ENCODE results near the gene NGDN. TPM values are rescaled to one million over a fixed set of nuclear protein-coding genes. Genes with fewer than 3 reads are reported as not detected.

NGDN gene
- 67.2 and 67.4 TPM in 2 replicates for polyA plus RNA-seq (2013)

GRCh38 chr14:23469127-23469905 lies at the start of gene NGDN:
TSS of gene NGDN (plus strand) at chr14:23469703. CDS start at chr14:23469716, 13 bp downstream.
- Histone ChIP-seq H4K91ac (ENCODE audit: low read depth, low read length) (peak within 1 kb of the TSS; percentile 74), H2AFZ (ENCODE audit: insufficient read depth, low read length, poor library complexity) (peak within 1 kb of the TSS; percentile 77)

GRCh38 chr14:23421594-23421993 lies 47.9 kb upstream of the NGDN start:
- Histone ChIP-seq H3K27me3 (ENCODE audit: insufficient read depth, low read length) (no peaks in the 10 kb centered on the region), H3K4me1 (ENCODE audit: control insufficient read depth in 1 of 2, insufficient read depth in 2 of 2, low read length in 2 of 2) (no peaks in the 10 kb centered on the region), H3K9me3 (ENCODE audit: insufficient read depth, low read depth, low read length) (peaks cover 2% of the 10 kb centered on the region), H3K14ac (ENCODE audit: low read length) (no peak overlapping the region), H3K36me3 (ENCODE audit: control insufficient read depth in 1 of 2, insufficient read depth in 2 of 2, low read length in 2 of 2) (no peaks in the 10 kb centered on the region), H3K4ac (ENCODE audit: low read depth, low read length) (no peak overlapping the region), H3K4me2 (ENCODE audit: low read length) (no peak overlapping the region), H3K18ac (ENCODE audit: low read length) (no peak overlapping the region), H3K79me1 (ENCODE audit: low read length) (no peaks in the 10 kb centered on the region), H2BK5ac (ENCODE audit: low read depth, low read length, poor library complexity) (no peak overlapping the region), H4K91ac (ENCODE audit: low read depth, low read length) (no peak overlapping the region), H3K9ac (ENCODE audit: low read length) (no peak overlapping the region), H4K12ac (ENCODE audit: low read depth, low read length) (no peak overlapping the region), H3K23ac (ENCODE audit: low read length) (no peak overlapping the region), H3K4me3 (ENCODE audit: low read depth, low read length) (no peak overlapping the region), H3K27ac (ENCODE audit: low read depth, low read length) (no peak overlapping the region), H3K79me2 (ENCODE audit: control insufficient read depth, insufficient read depth, low read length, poor library complexity) (no peaks in the 10 kb centered on the region), H4K8ac (ENCODE audit: low read depth, low read length) (no peak overlapping the region), H2BK12ac (ENCODE audit: low read length) (no peak overlapping the region), H2AFZ (ENCODE audit: insufficient read depth, low read length, poor library complexity) (no peak overlapping the region), H2BK120ac (ENCODE audit: insufficient read depth, low read length, poor library complexity) (no peak overlapping the region), H2AK5ac (ENCODE audit: low read length) (no peak overlapping the region)
- DNase-seq: no peak

More at GRCh38 chr14:23469127-23469905, at the start of gene NGDN:
- Histone ChIP-seq H3K23ac (ENCODE audit: low read length) (no peak within 1 kb of the TSS), H3K27me3 (ENCODE audit: insufficient read depth, low read length) (no peaks in the 10 kb centered on the region), H3K79me2 (ENCODE audit: control insufficient read depth, insufficient read depth, low read length, poor library complexity) (peaks cover 2% of the 10 kb centered on the region), H3K27ac (ENCODE audit: low read depth, low read length) (peak within 1 kb of the TSS; percentile 54), H2BK12ac (ENCODE audit: low read length) (no peak within 1 kb of the TSS), H3K4me2 (ENCODE audit: low read length) (peak within 1 kb of the TSS; percentile 87), H3K9ac (ENCODE audit: low read length) (peak within 1 kb of the TSS; percentile 99), H3K4me1 (ENCODE audit: control insufficient read depth in 1 of 2, insufficient read depth in 2 of 2, low read length in 2 of 2) (peaks cover 0 to 3% of the 10 kb centered on the region in 2 experiments), H2BK5ac (ENCODE audit: low read depth, low read length, poor library complexity) (no peak within 1 kb of the TSS), H4K12ac (ENCODE audit: low read depth, low read length) (peak within 1 kb of the TSS; percentile 95), H3K18ac (ENCODE audit: low read length) (peak within 1 kb of the TSS; percentile 93), H3K36me3 (ENCODE audit: control insufficient read depth in 1 of 2, insufficient read depth in 2 of 2, low read length in 2 of 2) (peaks cover 10 to 21% of the 10 kb centered on the region in 2 experiments), H3K4me3 (ENCODE audit: low read depth, low read length) (peak within 1 kb of the TSS; percentile 97), H4K8ac (ENCODE audit: low read depth, low read length) (peak within 1 kb of the TSS; percentile 99), H3K79me1 (ENCODE audit: low read length) (peaks cover 3% of the 10 kb centered on the region), H2BK120ac (ENCODE audit: insufficient read depth, low read length, poor library complexity) (peak within 1 kb of the TSS; percentile 8), H3K9me3 (ENCODE audit: insufficient read depth, low read depth, low read length) (no peaks in the 10 kb centered on the region), H2AK5ac (ENCODE audit: low read length) (no peak within 1 kb of the TSS), H3K14ac (ENCODE audit: low read length) (peak within 1 kb of the TSS; percentile 78), H3K4ac (ENCODE audit: low read depth, low read length) (peak within 1 kb of the TSS; percentile 66)
- no CpG with 5 or more reads among the region's 41 CpGs for WGBS (ENCODE audit: extremely low coverage, insufficient coverage, insufficient read length)
- peak; percentile 98 to 100 for DNase-seq

- no CpG with 5 or more reads among the region's 6 CpGs for WGBS (ENCODE audit: extremely low coverage, insufficient coverage, insufficient read length)
- Histone ChIP-seq H2BK12ac (ENCODE audit: low read length) (no peak overlapping the region), H3K18ac (ENCODE audit: low read length) (no peak overlapping the region), H3K79me2 (ENCODE audit: control insufficient read depth, insufficient read depth, low read length, poor library complexity) (no peaks in the 10 kb centered on the region), H3K23ac (ENCODE audit: low read length) (no peak overlapping the region), H3K79me1 (ENCODE audit: low read length) (no peaks in the 10 kb centered on the region), H3K4me2 (ENCODE audit: low read length) (no peak overlapping the region), H4K91ac (ENCODE audit: low read depth, low read length) (no peak overlapping the region), H2BK5ac (ENCODE audit: low read depth, low read length, poor library complexity) (no peak overlapping the region), H3K9me3 (ENCODE audit: insufficient read depth, low read depth, low read length) (peaks cover 4% of the 10 kb centered on the region), H2BK120ac (ENCODE audit: insufficient read depth, low read length, poor library complexity) (no peak overlapping the region), H3K4me1 (ENCODE audit: control insufficient read depth in 1 of 2, insufficient read depth in 2 of 2, low read length in 2 of 2) (no peaks in the 10 kb centered on the region), H3K4ac (ENCODE audit: low read depth, low read length) (no peak overlapping the region), H2AK5ac (ENCODE audit: low read length) (no peak overlapping the region), H3K36me3 (ENCODE audit: control insufficient read depth in 1 of 2, insufficient read depth in 2 of 2, low read length in 2 of 2) (no peaks in the 10 kb centered on the region), H3K27ac (ENCODE audit: low read depth, low read length) (no peak overlapping the region), H3K9ac (ENCODE audit: low read length) (no peak overlapping the region), H4K8ac (ENCODE audit: low read depth, low read length) (no peak overlapping the region), H4K12ac (ENCODE audit: low read depth, low read length) (no peak overlapping the region), H3K27me3 (ENCODE audit: insufficient read depth, low read length) (no peaks in the 10 kb centered on the region), H3K4me3 (ENCODE audit: low read depth, low read length) (no peak overlapping the region), H3K14ac (ENCODE audit: low read length) (no peak overlapping the region), H2AFZ (ENCODE audit: insufficient read depth, low read length, poor library complexity) (no peak overlapping the region)
- DNase-seq: no peak
Measured at GRCh38 chr14:23423657-23424056, 45.8 kb upstream of the NGDN start.

GRCh38 chr14:23425169-23425568 lies 44.3 kb upstream of the NGDN start:
- no peak overlapping the region for H2AFZ ChIP-seq (ENCODE audit: insufficient read depth, low read length, poor library complexity)
- H2BK12ac ChIP-seq (ENCODE audit: low read length): no peak overlapping the region
- no peak overlapping the region for H4K91ac ChIP-seq (ENCODE audit: low read depth, low read length)
- H4K12ac ChIP-seq (ENCODE audit: low read depth, low read length): no peak overlapping the region
- H4K8ac ChIP-seq (ENCODE audit: low read depth, low read length): no peak overlapping the region
- no peak overlapping the region for H3K27ac ChIP-seq (ENCODE audit: low read depth, low read length)
- H2BK120ac ChIP-seq (ENCODE audit: insufficient read depth, low read length, poor library complexity): no peak overlapping the region
- H3K79me2 ChIP-seq (ENCODE audit: control insufficient read depth, insufficient read depth, low read length, poor library complexity): no peaks in the 10 kb centered on the region
- WGBS (ENCODE audit: extremely low coverage, insufficient coverage, insufficient read length): no CpG with 5 or more reads among the region's 10 CpGs
- no peak overlapping the region for H3K4ac ChIP-seq (ENCODE audit: low read depth, low read length)
- no peak overlapping the region for H3K4me3 ChIP-seq (ENCODE audit: low read depth, low read length)
- no peak for DNase-seq
- no peak overlapping the region for H2BK5ac ChIP-seq (ENCODE audit: low read depth, low read length, poor library complexity)
- no peaks in the 10 kb centered on the region for H3K4me1 ChIP-seq (ENCODE audit: control insufficient read depth in 1 of 2, insufficient read depth in 2 of 2, low read length in 2 of 2)
- no peak overlapping the region for H3K9ac ChIP-seq (ENCODE audit: low read length)
- H3K9me3 ChIP-seq (ENCODE audit: insufficient read depth, low read depth, low read length): peaks cover 4% of the 10 kb centered on the region
- no peak overlapping the region for H2AK5ac ChIP-seq (ENCODE audit: low read length)
- no peaks in the 10 kb centered on the region for H3K36me3 ChIP-seq (ENCODE audit: control insufficient read depth in 1 of 2, insufficient read depth in 2 of 2, low read length in 2 of 2)
- no peak overlapping the region for H3K4me2 ChIP-seq (ENCODE audit: low read length)
- H3K79me1 ChIP-seq (ENCODE audit: low read length): no peaks in the 10 kb centered on the region
- H3K23ac ChIP-seq (ENCODE audit: low read length): no peak overlapping the region
- H3K14ac ChIP-seq (ENCODE audit: low read length): no peak overlapping the region
- H3K18ac ChIP-seq (ENCODE audit: low read length): no peak overlapping the region
- no peaks in the 10 kb centered on the region for H3K27me3 ChIP-seq (ENCODE audit: insufficient read depth, low read length)
